22Rv1 (cell line): ENCODE data around the gene HK2.

Experiments
- CTCF ChIP-seq: fragments of 450-650 bp; IDR thresholded peaks from 2 replicates; pipeline ENCODE4 v1.5.1; 2017; ENCODE audit warnings: mild to moderate bottlenecking
- ZFX ChIP-seq: fragments of 450-650 bp; IDR thresholded peaks from 2 replicates; pipeline ENCODE4 v1.6.1; 2017; ENCODE audit warnings: antibody characterized with exemption, borderline replicate concordance

GRCh38 chr2:74895001-74895400 lies 61.1 kb downstream of the HK2 start:
- TF ChIP-seq CTCF, result no peak
- no peak for TF ChIP-seq ZFX
